SK-N-SH (cell line): ENCODE measurements around the gene CUEDC1.

Experiments
- CTCF ChIP-seq: fragments of 200-600 bp; sonication (generic); IDR thresholded peaks from 2 replicates; pipeline ENCODE4 v1.6.1; 2017; ENCODE audit warnings: antibody characterized with exemption, mild to moderate bottlenecking, moderate library complexity
- MXI1 ChIP-seq: IDR thresholded peaks from 2 replicates; pipeline ENCODE4 v1.6.1; 2012; ENCODE audit warnings: mild to moderate bottlenecking, low read depth, low read length, improper control_type of control experiment
- TF ChIP-seq, protein P1 (sequence below): IDR thresholded peaks from 2 replicates; pipeline ENCODE4 v1.6.1; 2012; ENCODE audit warnings: mild to moderate bottlenecking, low read depth, low read length, moderate library complexity

DNA sequence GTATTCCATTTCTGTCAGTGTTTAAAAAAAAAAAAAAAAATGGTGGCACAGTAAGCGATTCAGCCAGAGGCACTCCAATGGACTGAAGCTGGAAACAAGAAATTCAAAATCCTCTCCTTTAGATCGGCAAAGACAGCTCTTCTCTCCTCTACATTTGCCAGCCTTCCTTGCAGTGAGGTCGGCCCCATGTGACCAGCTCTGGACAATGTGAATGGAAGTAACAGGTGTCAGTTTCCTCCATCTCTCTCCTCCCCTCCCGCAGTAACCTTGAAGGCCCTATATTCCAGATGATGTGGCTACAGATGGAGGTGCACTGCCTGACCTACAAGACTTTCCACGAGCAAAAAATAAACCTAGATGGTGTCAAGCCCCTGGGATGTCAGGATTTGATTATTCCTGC, 15.0 kb downstream of the CUEDC1 start:
- TF ChIP-seq MXI1 (no peak), CTCF (no peak)
- TF ChIP-seq, protein P1, sequence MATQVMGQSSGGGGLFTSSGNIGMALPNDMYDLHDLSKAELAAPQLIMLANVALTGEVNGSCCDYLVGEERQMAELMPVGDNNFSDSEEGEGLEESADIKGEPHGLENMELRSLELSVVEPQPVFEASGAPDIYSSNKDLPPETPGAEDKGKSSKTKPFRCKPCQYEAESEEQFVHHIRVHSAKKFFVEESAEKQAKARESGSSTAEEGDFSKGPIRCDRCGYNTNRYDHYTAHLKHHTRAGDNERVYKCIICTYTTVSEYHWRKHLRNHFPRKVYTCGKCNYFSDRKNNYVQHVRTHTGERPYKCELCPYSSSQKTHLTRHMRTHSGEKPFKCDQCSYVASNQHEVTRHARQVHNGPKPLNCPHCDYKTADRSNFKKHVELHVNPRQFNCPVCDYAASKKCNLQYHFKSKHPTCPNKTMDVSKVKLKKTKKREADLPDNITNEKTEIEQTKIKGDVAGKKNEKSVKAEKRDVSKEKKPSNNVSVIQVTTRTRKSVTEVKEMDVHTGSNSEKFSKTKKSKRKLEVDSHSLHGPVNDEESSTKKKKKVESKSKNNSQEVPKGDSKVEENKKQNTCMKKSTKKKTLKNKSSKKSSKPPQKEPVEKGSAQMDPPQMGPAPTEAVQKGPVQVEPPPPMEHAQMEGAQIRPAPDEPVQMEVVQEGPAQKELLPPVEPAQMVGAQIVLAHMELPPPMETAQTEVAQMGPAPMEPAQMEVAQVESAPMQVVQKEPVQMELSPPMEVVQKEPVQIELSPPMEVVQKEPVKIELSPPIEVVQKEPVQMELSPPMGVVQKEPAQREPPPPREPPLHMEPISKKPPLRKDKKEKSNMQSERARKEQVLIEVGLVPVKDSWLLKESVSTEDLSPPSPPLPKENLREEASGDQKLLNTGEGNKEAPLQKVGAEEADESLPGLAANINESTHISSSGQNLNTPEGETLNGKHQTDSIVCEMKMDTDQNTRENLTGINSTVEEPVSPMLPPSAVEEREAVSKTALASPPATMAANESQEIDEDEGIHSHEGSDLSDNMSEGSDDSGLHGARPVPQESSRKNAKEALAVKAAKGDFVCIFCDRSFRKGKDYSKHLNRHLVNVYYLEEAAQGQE, result no peak
